PC-9 (cell line): Measurements from ENCODE around the gene CACNG6. TPM values are rescaled to one million over a fixed set of nuclear protein-coding genes. Genes with fewer than 3 reads are reported as not detected.

Experiments
- BruUV-seq: library from RNA; stranded (reverse); fragments of 400-500 nt; replicated peaks from 2 replicates; lab custom pipeline; 2021; lab: Mats Ljungman, UMichigan
- CTCF ChIA-PET: fragments of 300-600 bp; sonication (Branson Sonifier 250); formaldehyde crosslinking; loops from one replicate; lab custom pipeline; 2022; ENCODE audit warnings: antibody characterized with exemption; lab: Charles Lee
- POLR2A ChIA-PET: fragments of 300-600 bp; sonication (Branson Sonifier 250); formaldehyde crosslinking; loops from one replicate; lab custom pipeline; 2022; ENCODE audit warnings: antibody characterized with exemption; ENCODE audit not compliant: unreplicated experiment; lab: Charles Lee
- DNase-seq, 2 experiments: peaks; one replicate each; pipeline versions ENCODE4 v3.0.0 to v3.0.0-alpha.2; 2015 to 2022; ENCODE audit warnings: mixed read lengths in 1 of 2
- H2AFZ ChIP-seq: fragments of 200-600 bp; sonication (generic); 2 replicates; pipeline ENCODE4 v1.8.1; 2017; ENCODE audit warnings: antibody characterized with exemption
- H3F3A ChIP-seq: fragments of 200-600 bp; sonication (generic); 2 replicates; pipeline ENCODE4 v1.8.1; 2017; ENCODE audit warnings: antibody characterized with exemption, mild to moderate bottlenecking, low read depth; ENCODE audit not compliant: insufficient read depth
- H3K27ac ChIP-seq: fragments of 200-600 bp; sonication (generic); 2 replicates; pipeline ENCODE4 v1.6.1; 2016; ENCODE audit warnings: mixed run types
- H3K27me3 ChIP-seq: fragments of 200-600 bp; sonication (generic); 2 replicates; pipeline ENCODE4 v1.6.1; 2016; ENCODE audit warnings: low read depth, mixed run types; ENCODE audit not compliant: insufficient read depth
- H3K36me3 ChIP-seq: fragments of 200-600 bp; sonication (generic); 2 replicates; pipeline ENCODE4 v1.6.1; 2016; ENCODE audit warnings: low read depth, mixed run types
- H3K4me1 ChIP-seq: fragments of 200-600 bp; sonication (generic); replicated peaks from 2 replicates; pipeline ENCODE4 v1.6.1; 2016; ENCODE audit warnings: mixed run types; ENCODE audit not compliant: insufficient read depth
- H3K4me2 ChIP-seq: fragments of 200-600 bp; sonication (generic); 2 replicates; pipeline ENCODE4 v1.6.1; 2017; ENCODE audit warnings: mixed run types
- H3K4me3 ChIP-seq: fragments of 200-600 bp; sonication (generic); 2 replicates; pipeline ENCODE4 v1.6.1; 2016; ENCODE audit warnings: mixed run types
- H3K79me2 ChIP-seq: fragments of 200-600 bp; sonication (generic); 2 replicates; pipeline ENCODE4 v1.6.1; 2017; ENCODE audit warnings: low read depth, mixed run types
- H3K9me2 ChIP-seq: fragments of 200-600 bp; sonication (generic); 2 replicates; pipeline ENCODE4 v1.8.1; 2017; ENCODE audit warnings: mild to moderate bottlenecking; ENCODE audit not compliant: insufficient read depth
- H3K9me3 ChIP-seq: fragments of 200-600 bp; sonication (generic); 2 replicates; pipeline ENCODE4 v1.8.1; 2016; ENCODE audit warnings: low read depth; ENCODE audit not compliant: insufficient read depth
- H4K20me1 ChIP-seq: fragments of 200-600 bp; sonication (generic); 2 replicates; pipeline ENCODE4 v1.8.1; 2017; ENCODE audit not compliant: insufficient read depth
- CTCF ChIP-seq: fragments of 200-600 bp; sonication (generic); conservative IDR thresholded peaks from 2 replicates; pipeline ENCODE4 v1.6.1; 2017; ENCODE audit warnings: mixed run types, antibody characterized with exemption, mild to moderate bottlenecking, moderate library complexity
- EZH2 ChIP-seq: fragments of 200-600 bp; sonication (generic); IDR thresholded peaks from 2 replicates; pipeline ENCODE4 v1.8.0; 2017; ENCODE audit warnings: antibody characterized with exemption, low read depth
- intact Hi-C: fragments of 100-400 bp; cut with micrococcal nuclease; formaldehyde crosslinking; loops from one replicate; pipeline ENCODE4 v1.10.0; 2022; ENCODE audit not compliant: unreplicated experiment
- total RNA-seq: library from RNA; stranded (reverse); gene quantifications from 2 replicates; pipeline ENCODE4 v1.2.3, GENCODE V29; 2021

The CACNG6 gene
- total RNA-seq, 1 experiment from 2014 or later, result 11.5 TPM

DNA sequence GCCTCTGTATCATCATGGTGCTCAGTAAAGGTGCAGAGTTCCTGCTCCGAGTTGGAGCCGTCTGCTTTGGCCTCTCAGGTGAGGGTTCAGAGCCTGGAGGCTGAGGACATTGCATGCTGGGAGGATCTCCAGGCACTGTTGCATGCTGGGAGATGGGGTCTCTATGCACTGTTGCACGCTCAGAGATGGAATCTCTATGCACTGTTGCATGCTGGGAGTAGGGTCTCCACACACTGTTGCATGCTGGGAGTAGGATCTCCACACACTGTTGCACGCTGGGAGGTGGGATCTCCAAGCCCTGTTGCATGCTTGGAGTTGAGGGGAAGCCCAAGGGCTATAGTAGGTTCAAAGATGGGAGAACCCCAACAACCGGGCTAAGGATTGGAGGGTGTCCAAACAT lies 8.3 kb downstream of the CACNG6 start:
- Histone ChIP-seq H4K20me1 (no peaks in the 10 kb centered on the region), H3K4me1 (peaks cover 47% of the 10 kb centered on the region), H3K36me3 (no peaks in the 10 kb centered on the region; the same call in 1 of the 2 replicates), H2AFZ (no peak overlapping the region), H3K27ac (no peak overlapping the region), H3K79me2 (peaks cover 4% of the 10 kb centered on the region), H3K9me2 (no peaks in the 10 kb centered on the region), H3K4me2 (no peak overlapping the region), H3F3A (peaks cover 58% of the 10 kb centered on the region), H3K9me3 (no peaks in the 10 kb centered on the region), H3K4me3 (no peak overlapping the region), H3K27me3 (no peaks in the 10 kb centered on the region)
- CTCF ChIA-PET, result no interaction called here
- DNase-seq, result no peak
- TF ChIP-seq CTCF, result no peak
- BruUV-seq, result no TSS peak
- POLR2A ChIA-PET, result no interaction called here
- intact Hi-C loops, result no loop called here

DNA sequence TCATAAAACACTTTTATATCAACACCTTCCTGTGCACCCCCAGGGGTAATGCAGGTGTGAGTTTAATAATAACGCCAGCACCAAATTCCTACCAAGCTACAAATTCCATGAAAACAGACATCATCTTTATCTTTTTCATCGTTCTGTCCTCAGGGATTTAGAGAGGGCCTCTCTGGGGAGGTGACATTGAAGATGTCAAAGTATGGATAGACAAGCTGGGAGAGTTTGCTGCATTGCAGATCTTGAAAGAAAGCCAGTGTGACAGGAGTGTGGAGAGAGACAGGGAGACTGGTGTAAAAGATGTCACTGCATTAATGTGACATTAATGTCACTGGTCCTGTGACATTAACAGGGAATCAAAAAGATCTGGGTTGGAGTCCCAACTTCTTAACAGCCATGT lies 10.1 kb downstream of the CACNG6 start:
- H3K27me3 ChIP-seq, result no peaks in the 10 kb centered on the region
- no peaks in the 10 kb centered on the region for H3K9me2 ChIP-seq
- H3K79me2 ChIP-seq, result no peaks in the 10 kb centered on the region
- ChIA-PET POLR2A (interaction anchor here (0.5 to 0.6 kb wide), 2 partner anchors 10 to 140 kb away, joined by 5 read pairs; partner anchors contain the start of gene CACNG6), CTCF (interaction anchor here (0.7 kb wide), 1 partner anchor 139 kb away, joined by 4 read pairs; no protein-coding TSS in a partner anchor)
- no peak for DNase-seq
- no peaks in the 10 kb centered on the region; the same call in 1 of the 2 replicates for H3K36me3 ChIP-seq
- H3K4me1 ChIP-seq, result peaks cover 43% of the 10 kb centered on the region
- H3K4me2 ChIP-seq, result peak overlapping the region; percentile 63
- H3K27ac ChIP-seq, result peak overlapping the region; percentile 78
- H3K4me3 ChIP-seq, result peak overlapping the region; percentile 23; the same call in 1 of the 2 replicates
- H2AFZ ChIP-seq, result no peak overlapping the region
- peaks cover 49% of the 10 kb centered on the region for H3F3A ChIP-seq
- H4K20me1 ChIP-seq, result no peaks in the 10 kb centered on the region
- TF ChIP-seq EZH2 (no peak), CTCF (no peak)
- H3K9me3 ChIP-seq, result no peaks in the 10 kb centered on the region
- no TSS peak for BruUV-seq
- intact Hi-C loops, result no loop called here

DNA sequence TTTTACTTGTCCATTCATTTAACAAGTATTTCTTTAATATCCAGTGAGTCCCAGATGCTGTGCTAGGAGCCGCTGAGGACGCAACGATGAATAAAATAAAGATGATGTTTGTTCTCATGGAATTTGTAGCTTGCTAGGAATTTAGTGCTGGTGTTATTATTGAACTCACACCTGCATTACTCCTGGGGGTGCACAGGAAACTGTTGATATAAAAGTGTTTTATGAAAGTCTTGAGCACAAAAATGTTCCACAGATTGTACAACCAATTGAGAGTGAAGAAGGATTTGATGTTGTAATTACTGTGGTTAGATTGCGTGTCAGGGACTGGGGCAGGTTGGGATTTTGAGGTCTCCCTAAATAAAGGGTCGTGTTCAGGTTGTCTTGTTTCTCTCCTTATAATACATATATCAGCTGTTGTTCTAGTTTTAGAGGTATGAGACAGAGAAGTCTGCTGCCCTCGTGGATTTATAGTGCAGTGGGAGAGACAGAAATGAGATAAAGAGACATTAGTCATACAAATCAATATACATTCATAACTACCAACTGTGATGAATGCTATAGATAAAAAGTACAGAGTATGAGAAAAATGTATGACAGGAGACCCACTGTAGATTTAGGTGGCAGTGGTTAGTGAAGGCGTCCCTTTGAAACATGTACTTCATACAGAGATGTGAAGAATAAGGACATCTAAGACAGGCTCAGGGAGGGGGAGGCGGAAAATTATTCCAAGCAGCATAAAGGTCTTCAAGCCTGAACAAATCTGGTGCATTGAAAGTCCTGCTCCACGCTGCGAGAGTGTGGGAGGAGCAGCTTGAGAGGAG lies 11.3 kb downstream of the CACNG6 start:
- H3K9me2 ChIP-seq, result no peaks in the 10 kb centered on the region
- no peaks in the 10 kb centered on the region; the same call in 1 of the 2 replicates for H3K36me3 ChIP-seq
- H3K27ac ChIP-seq, result peak overlapping the region; percentile 78
- H3K9me3 ChIP-seq, result no peaks in the 10 kb centered on the region
- peak overlapping the region; percentile 63 for H3K4me2 ChIP-seq
- peaks cover 55% of the 10 kb centered on the region for H3K4me1 ChIP-seq
- DNase-seq, result peak in 1 of 2 experiments; percentile 93
- no peaks in the 10 kb centered on the region for H3K79me2 ChIP-seq
- peaks cover 55% of the 10 kb centered on the region for H3F3A ChIP-seq
- CTCF ChIA-PET, result interaction anchor here (0.6 kb wide), 1 partner anchor 94 kb away, joined by 5 read pairs; no protein-coding TSS in a partner anchor
- TF ChIP-seq CTCF, result no peak
- no peak for TF ChIP-seq EZH2
- intact Hi-C loops, result no loop called here
- no peaks in the 10 kb centered on the region for H3K27me3 ChIP-seq
- peak overlapping the region; percentile 34; the same call in 1 of the 2 replicates for H3K4me3 ChIP-seq
- H4K20me1 ChIP-seq, result no peaks in the 10 kb centered on the region
- POLR2A ChIA-PET, result interaction anchor here (0.6 kb wide), 1 partner anchor 22 kb away, joined by 3 read pairs; no protein-coding TSS in a partner anchor
- no TSS peak for BruUV-seq
- 0 out of 2 replicates have a peak overlapping the region, but pooled peaks have one; percentile 0 for H2AFZ ChIP-seq
